Retinal pigment epithelial cell (primary cell): Measurements from ENCODE around the gene PRKN.

Source experiments
- DNase-seq: peaks from one replicate; pipeline ENCODE4 v3.0.0-alpha.2; 2010; ENCODE audit warnings: low read depth
- H3K4me3 ChIP-seq: 2 replicates; pipeline ENCODE4 v1.5.1; 2011; ENCODE audit warnings: mild to moderate bottlenecking, low read length, control low read depth, moderate library complexity
- TF ChIP-seq, protein P1 (sequence below): conservative IDR thresholded peaks from 2 replicates; pipeline ENCODE4 v1.5.1; 2011; ENCODE audit warnings: low read depth, low read length, control low read depth, inconsistent platforms

PRKN gene

DNA sequence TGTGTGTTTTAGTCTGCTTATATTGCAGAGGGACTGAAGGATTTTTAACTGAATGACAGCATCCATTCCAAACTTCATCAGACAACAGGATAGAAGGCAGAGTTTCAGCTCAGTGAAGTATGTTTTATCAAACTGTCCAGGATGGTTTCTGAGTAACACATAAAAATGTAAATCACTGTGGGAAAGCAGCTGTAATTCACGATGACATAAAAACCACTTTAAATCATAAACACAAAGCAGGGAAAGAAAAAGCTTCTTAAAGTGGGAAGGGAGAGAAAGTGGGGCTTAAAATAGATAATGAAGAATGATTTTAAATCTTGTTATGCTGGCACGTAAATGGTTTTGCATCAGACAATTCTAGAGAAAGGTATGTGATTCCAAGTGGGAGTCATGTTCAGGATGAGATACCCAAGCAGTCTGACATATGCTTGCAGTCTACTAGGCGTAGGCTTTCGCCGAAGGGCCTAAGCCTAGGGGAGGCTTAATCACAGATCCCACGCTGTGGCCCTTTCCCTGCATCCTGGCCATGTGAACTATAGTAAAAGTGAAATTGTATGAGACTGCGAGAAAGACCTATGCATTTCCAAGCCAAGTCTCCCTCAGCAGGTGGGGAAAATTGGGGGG lies 610.6 kb downstream of the PRKN start:
- TF ChIP-seq, protein P1, sequence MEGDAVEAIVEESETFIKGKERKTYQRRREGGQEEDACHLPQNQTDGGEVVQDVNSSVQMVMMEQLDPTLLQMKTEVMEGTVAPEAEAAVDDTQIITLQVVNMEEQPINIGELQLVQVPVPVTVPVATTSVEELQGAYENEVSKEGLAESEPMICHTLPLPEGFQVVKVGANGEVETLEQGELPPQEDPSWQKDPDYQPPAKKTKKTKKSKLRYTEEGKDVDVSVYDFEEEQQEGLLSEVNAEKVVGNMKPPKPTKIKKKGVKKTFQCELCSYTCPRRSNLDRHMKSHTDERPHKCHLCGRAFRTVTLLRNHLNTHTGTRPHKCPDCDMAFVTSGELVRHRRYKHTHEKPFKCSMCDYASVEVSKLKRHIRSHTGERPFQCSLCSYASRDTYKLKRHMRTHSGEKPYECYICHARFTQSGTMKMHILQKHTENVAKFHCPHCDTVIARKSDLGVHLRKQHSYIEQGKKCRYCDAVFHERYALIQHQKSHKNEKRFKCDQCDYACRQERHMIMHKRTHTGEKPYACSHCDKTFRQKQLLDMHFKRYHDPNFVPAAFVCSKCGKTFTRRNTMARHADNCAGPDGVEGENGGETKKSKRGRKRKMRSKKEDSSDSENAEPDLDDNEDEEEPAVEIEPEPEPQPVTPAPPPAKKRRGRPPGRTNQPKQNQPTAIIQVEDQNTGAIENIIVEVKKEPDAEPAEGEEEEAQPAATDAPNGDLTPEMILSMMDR: no peak
- DNase-seq: no peak
- H3K4me3 ChIP-seq: no peak overlapping the region

- no peak overlapping the region for H3K4me3 ChIP-seq
- peak; percentile 91 for DNase-seq
- TF ChIP-seq, protein P1: no peak
Observed at GRCh38 chr6:162109480-162110050, 618.0 kb downstream of the PRKN start.

- no peak overlapping the region for H3K4me3 ChIP-seq
- TF ChIP-seq, protein P1: no peak
- no peak for DNase-seq
Observed at GRCh38 chr6:162108041-162108440, 619.5 kb downstream of the PRKN start.

- no peak overlapping the region for H3K4me3 ChIP-seq
- TF ChIP-seq, protein P1: no peak
- DNase-seq: no peak
Observed at GRCh38 chr6:162100096-162100495, 627.5 kb downstream of the PRKN start.

DNA sequence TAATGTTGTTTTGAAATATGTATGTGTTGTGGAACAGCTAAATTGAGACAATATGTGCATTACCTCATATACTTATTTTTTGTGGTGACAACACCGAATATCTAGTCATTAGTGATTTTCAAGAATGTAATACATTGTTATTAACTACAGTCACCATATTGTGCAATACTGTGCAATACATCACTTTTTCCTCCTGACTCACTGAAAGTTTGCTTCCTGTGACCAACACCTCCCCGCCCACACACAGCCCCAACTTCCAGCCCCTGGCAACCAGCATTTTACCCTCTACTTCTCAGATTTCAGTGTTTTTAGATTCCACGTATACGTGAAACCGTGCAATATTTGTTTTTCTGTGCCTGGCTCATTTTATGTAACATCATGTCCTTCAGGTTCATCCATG lies 627.9 kb downstream of the PRKN start:
- TF ChIP-seq, protein P1: no peak
- H3K4me3 ChIP-seq: no peak overlapping the region
- peak; percentile 71 for DNase-seq

GRCh38 chr6:162092816-162093502 lies 634.6 kb downstream of the PRKN start:
- H3K4me3 ChIP-seq: no peak overlapping the region
- no peak for DNase-seq
- TF ChIP-seq, protein P1: no peak

DNA sequence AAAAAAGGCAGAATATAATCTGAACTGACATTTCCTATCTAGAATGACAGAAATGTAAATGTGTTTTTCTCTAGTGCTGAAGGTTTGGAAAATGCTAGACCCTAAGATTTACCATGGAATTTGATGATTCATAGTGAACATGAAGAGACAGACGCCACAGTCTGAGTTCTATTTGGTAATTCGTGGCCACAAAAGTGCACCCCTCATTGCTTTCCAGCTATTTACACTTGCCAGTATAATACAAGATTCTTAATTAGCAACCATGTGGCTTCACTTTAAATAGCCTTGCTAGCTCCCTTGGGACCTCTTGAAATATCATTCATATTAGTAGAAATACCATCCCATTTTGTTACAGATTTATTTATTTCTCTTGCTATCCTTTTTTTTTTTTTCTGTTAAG lies 636.8 kb downstream of the PRKN start:
- H3K4me3 ChIP-seq: no peak overlapping the region
- DNase-seq: peak; percentile 63
- TF ChIP-seq, protein P1: no peak
